ENCODE results near the gene TACR2. TPM values are rescaled to one million over a fixed set of nuclear protein-coding genes. Genes with fewer than 3 reads are reported as not detected.

TACR2 gene
- total and polyA plus RNA-seq, 2 of the 13 experiments (the other 11 are each of a cell fraction or from before 2014, with no cell fraction given) = 0.04 TPM; not detected in 1

GRCh38 chr10:69425511-69426298, 9.0 kb upstream of the TACR2 start (continued):
- TF ChIP-seq CEBPZ (IDR thresholded peaks at IDR 0.05; ENCODE audit: low read length) = no peak
- TF ChIP-seq SSRP1 (CRISPR knock-in tag; IDR thresholded peaks at IDR 0.05) = 0 out of 2 replicates have a peak, but pooled peaks have one; percentile 73
- no peak for TF ChIP-seq ZNF720 (CRISPR knock-in tag; IDR thresholded peaks at IDR 0.05)
- no peak for TF ChIP-seq FIP1L1 (IDR thresholded peaks at IDR 0.05; ENCODE audit: borderline replicate concordance, insufficient read depth, low read depth, low read length)
- TF ChIP-seq NR2C2 (CRISPR knock-in tag; IDR thresholded peaks at IDR 0.05; ENCODE audit: borderline replicate concordance) = no peak
- no peak for TF ChIP-seq RBM22 (optimal IDR thresholded peaks at IDR 0.05; ENCODE audit: low read length)
- TF ChIP-seq ZNF329 (CRISPR knock-in tag; IDR thresholded peaks at IDR 0.05; ENCODE audit: low read depth) = no peak
- no peak for TF ChIP-seq FOXK2 (IDR thresholded peaks at IDR 0.05)
- TF ChIP-seq FOXA3 (CRISPR knock-in tag; IDR thresholded peaks at IDR 0.05) = peak; percentile 95
- TF ChIP-seq RELA (CRISPR knock-in tag; IDR thresholded peaks at IDR 0.05) = no peak
- TF ChIP-seq ZNF224 (CRISPR knock-in tag; IDR thresholded peaks at IDR 0.05) = no peak
- peak; percentile 69 for TF ChIP-seq NFYB (CRISPR knock-in tag; IDR thresholded peaks at IDR 0.05)
- TF ChIP-seq ISX (CRISPR knock-in tag; conservative IDR thresholded peaks at IDR 0.05) = no peak
- TF ChIP-seq RXRA (CRISPR knock-in tag; IDR thresholded peaks at IDR 0.05) = peak; percentile 48; the same call in 1 of the 2 replicates
- TF ChIP-seq YEATS4 (CRISPR knock-in tag; IDR thresholded peaks at IDR 0.05; ENCODE audit: borderline replicate concordance) = 0 out of 2 replicates have a peak, but pooled peaks have one; percentile 35
- no peak for TF ChIP-seq ZFAT (CRISPR knock-in tag; conservative IDR thresholded peaks at IDR 0.05)
- TF ChIP-seq, protein P1, sequence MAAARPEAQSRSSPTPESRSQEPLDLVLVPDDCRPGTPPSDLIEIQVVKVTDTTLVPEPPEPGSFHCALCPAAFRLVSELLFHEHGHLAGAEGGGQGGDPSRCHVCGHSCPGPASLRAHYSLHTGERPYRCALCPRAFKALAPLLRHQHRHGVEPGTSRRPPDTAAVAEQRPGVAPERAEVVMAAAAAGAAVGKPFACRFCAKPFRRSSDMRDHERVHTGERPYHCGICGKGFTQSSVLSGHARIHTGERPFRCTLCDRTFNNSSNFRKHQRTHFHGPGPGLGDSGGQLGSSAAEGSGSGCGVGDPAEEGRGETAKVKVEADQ (CRISPR knock-in tag; IDR thresholded peaks at IDR 0.05; ENCODE audit: borderline replicate concordance) = no peak
- no peak for TF ChIP-seq POGZ (CRISPR knock-in tag; IDR thresholded peaks at IDR 0.05)
- TF ChIP-seq KDM5B (CRISPR knock-in tag; IDR thresholded peaks at IDR 0.05; ENCODE audit: borderline replicate concordance) = no peak
- TF ChIP-seq TCF12 (IDR thresholded peaks at IDR 0.05) = no peak
- 0 out of 2 replicates have a peak, but pooled peaks have one; percentile 31 for TF ChIP-seq TCF12 (CRISPR knock-in tag; IDR thresholded peaks at IDR 0.05)
- TF ChIP-seq POLR2A (IDR thresholded peaks at IDR 0.05; ENCODE audit: insufficient read depth in 1 of 2, low read depth in 2 of 2, low read length in 2 of 2) = no peak
- TF ChIP-seq ELF3 (CRISPR knock-in tag; IDR thresholded peaks at IDR 0.05) = peak; percentile 96
- TF ChIP-seq TCF7L2 (IDR thresholded peaks at IDR 0.05; ENCODE audit: low read depth, low read length) = no peak
- TF ChIP-seq NPAS2 (CRISPR knock-in tag; IDR thresholded peaks at IDR 0.05; ENCODE audit: borderline replicate concordance) = no peak
- no peak for TF ChIP-seq ZBTB44 (CRISPR knock-in tag; IDR thresholded peaks at IDR 0.05)
- no peak for TF ChIP-seq IKZF4 (CRISPR knock-in tag; IDR thresholded peaks at IDR 0.05; ENCODE audit: borderline replicate concordance, low read depth, not compliant biosample characterization)

Data from HepG2 (cell line).